ENCODE measurements around the gene CADPS. TPM values are rescaled to one million over a fixed set of nuclear protein-coding genes. Genes with fewer than 3 reads are reported as not detected.

CADPS gene
- total and polyA plus RNA-seq, 2 of the 4 experiments (the other 2 are of a cell fraction), result not detected

- dilution Hi-C loops (cut with HindIII; ENCODE audit: low sequenced_read_pairs, unreplicated experiment), result no loop called here
- no peak overlapping the region for H2AFZ ChIP-seq (replicated peaks; ENCODE audit: low read length, poor library complexity)
- no peak overlapping the region for H3K4ac ChIP-seq (ENCODE audit: low read depth, low read length)
- H2BK20ac ChIP-seq (ENCODE audit: low read depth, low read length), result no peak overlapping the region
- no peak overlapping the region for H3K56ac ChIP-seq (ENCODE audit: extremely low read depth, insufficient read depth, low read length)
- no peaks in the 10 kb centered on the region for H3K79me1 ChIP-seq (ENCODE audit: low read depth in 1 of 2, low read length in 2 of 2)
- H4K91ac ChIP-seq (ENCODE audit: insufficient read depth, low read depth, low read length), result no peak overlapping the region
- no peaks in the 10 kb centered on the region for H4K20me1 ChIP-seq (ENCODE audit: insufficient read depth, low read length)
- H4K5ac ChIP-seq (ENCODE audit: low read depth, low read length), result no peak overlapping the region
- DNase-seq (no peak), ATAC-seq (ENCODE audit: low read depth) (no peak)
- no peaks in the 10 kb centered on the region for H3K36me3 ChIP-seq (ENCODE audit: control insufficient read depth, insufficient read depth, low read length)
- in situ Hi-C loops (cut with MboI; ENCODE audit: low sequenced_read_pairs), result no loop called here
- H3K4me1 ChIP-seq (ENCODE audit: control insufficient read depth, insufficient read depth, low read length), result no peaks in the 10 kb centered on the region
- H4K8ac ChIP-seq (ENCODE audit: low read depth in 2 of 2, low read length in 2 of 2), result no peak overlapping the region
- no peaks in the 10 kb centered on the region for H3K27me3 ChIP-seq (ENCODE audit: control insufficient read depth, insufficient read depth, low read length)
- H3K9ac ChIP-seq (ENCODE audit: low read depth, low read length), result no peak overlapping the region
- no peak overlapping the region for H2AK5ac ChIP-seq (ENCODE audit: low read depth, low read length)
- TF ChIP-seq POLR2A (IDR thresholded peaks at IDR 0.05; ENCODE audit: low read depth, low read length) (no peak), RFX5 (IDR thresholded peaks at IDR 0.05; ENCODE audit: low read depth, low read length) (no peak), ELK1 (IDR thresholded peaks at IDR 0.05; ENCODE audit: borderline replicate concordance, low read depth, low read length) (no peak), FOS (IDR thresholded peaks at IDR 0.05; ENCODE audit: low read depth, low read length) (no peak), MAFK (IDR thresholded peaks at IDR 0.05; ENCODE audit: low read depth, low read length) (no peak), RCOR1 (IDR thresholded peaks at IDR 0.05; ENCODE audit: insufficient replicate concordance, low read length) (no peak), MAZ (IDR thresholded peaks at IDR 0.05; ENCODE audit: borderline replicate concordance, low read depth, low read length) (no peak), CEBPB (IDR thresholded peaks at IDR 0.05; ENCODE audit: low read depth, low read length) (no peak)
- TF ChIP-seq, protein P1, sequence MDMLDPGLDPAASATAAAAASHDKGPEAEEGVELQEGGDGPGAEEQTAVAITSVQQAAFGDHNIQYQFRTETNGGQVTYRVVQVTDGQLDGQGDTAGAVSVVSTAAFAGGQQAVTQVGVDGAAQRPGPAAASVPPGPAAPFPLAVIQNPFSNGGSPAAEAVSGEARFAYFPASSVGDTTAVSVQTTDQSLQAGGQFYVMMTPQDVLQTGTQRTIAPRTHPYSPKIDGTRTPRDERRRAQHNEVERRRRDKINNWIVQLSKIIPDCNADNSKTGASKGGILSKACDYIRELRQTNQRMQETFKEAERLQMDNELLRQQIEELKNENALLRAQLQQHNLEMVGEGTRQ (IDR thresholded peaks at IDR 0.05; ENCODE audit: low read depth, low read length), result no peak
- H2BK5ac ChIP-seq (ENCODE audit: low read depth, low read length, poor library complexity, severe bottlenecking), result no peak overlapping the region
- H3K9me1 ChIP-seq (ENCODE audit: insufficient read depth, low read length), result no peaks in the 10 kb centered on the region
- no peak overlapping the region for H3K27ac ChIP-seq (ENCODE audit: insufficient read depth, low read length)
- H3K9me3 ChIP-seq (ENCODE audit: control insufficient read depth, insufficient read depth, low read length), result no peaks in the 10 kb centered on the region
- ChIA-PET CTCF (no interaction called here), POLR2A (ENCODE audit: unreplicated experiment) (no interaction called here)
- H3K4me3 ChIP-seq (ENCODE audit: insufficient read depth, low read depth, low read length), result no peak overlapping the region
- intact Hi-C loops (cut with micrococcal nuclease), result no loop called here
- no peak overlapping the region for H3K23ac ChIP-seq (ENCODE audit: low read depth, low read length)
- no peak overlapping the region for H2AK9ac ChIP-seq (replicated peaks; ENCODE audit: low read depth, low read length, poor library complexity)
- H3K4me2 ChIP-seq (ENCODE audit: low read depth, low read length), result no peak overlapping the region
- H3K18ac ChIP-seq (ENCODE audit: low read depth, low read length), result no peak overlapping the region
- H2BK120ac ChIP-seq (ENCODE audit: low read depth, low read length), result no peak overlapping the region
- H2BK15ac ChIP-seq (ENCODE audit: low read depth, low read length), result no peak overlapping the region
- no CpG with 5 or more reads among the region's 5 CpGs for WGBS, 2 experiments (ENCODE audit: extremely low coverage in 2 of 2, insufficient read length in 1 of 2)
- no TSS peak for BruUV-seq (replicated peaks)
- no peak overlapping the region for H3K14ac ChIP-seq (replicated peaks; ENCODE audit: low read depth, low read length)
These were observed 70.1 kb downstream of the CADPS start for GRCh38 chr3:62805106-62805505.
